Activated CD8-positive, alpha-beta T cell treated with anti-CD3 and anti-CD28 coated beads, Interleukin-2, amount 10 ng/mL, durations not matched to agents 7 days and 5 days (primary cell): ENCODE measurements around the gene SLC41A3. TPM values are rescaled to one million over a fixed set of nuclear protein-coding genes. Genes with fewer than 3 reads are reported as not detected.

ENCODE experiments used
- ATAC-seq: fragments of 150-1000 bp; cut with Tn5 transposase; one replicate; pipeline ENCODE4 v1.10.0; 2021; ENCODE audit warnings: moderate library complexity
- CTCF ChIA-PET: fragments of 350-600 bp; sonication (Branson Sonifier 250); formaldehyde crosslinking; loops from one replicate; lab custom pipeline; 2021; ENCODE audit warnings: antibody characterized with exemption; lab: Charles Lee
- POLR2A ChIA-PET: fragments of 350-600 bp; sonication (Branson Sonifier 250); formaldehyde crosslinking; loops from one replicate; lab custom pipeline; 2021; ENCODE audit warnings: antibody characterized with exemption; lab: Charles Lee
- DNase-seq: peaks from one replicate; pipeline ENCODE4 v3.0.0-alpha.2; 2020
- H3K27ac Mint-ChIP-seq: one replicate; pipeline ENCODE4 v1.8.0; 2021; ENCODE audit warnings: mild to moderate bottlenecking, mixed read lengths
- H3K27me3 Mint-ChIP-seq: one replicate; pipeline ENCODE4 v1.8.0; 2021; ENCODE audit warnings: low read depth, mixed read lengths
- H3K36me3 Mint-ChIP-seq: one replicate; pipeline ENCODE4 v1.8.0; 2021; ENCODE audit warnings: low read depth, mixed read lengths
- H3K4me1 Mint-ChIP-seq: one replicate; pipeline ENCODE4 v1.8.0; 2021; ENCODE audit warnings: low read depth, mixed read lengths
- H3K4me3 Mint-ChIP-seq: one replicate; pipeline ENCODE4 v1.8.0; 2021; ENCODE audit warnings: mild to moderate bottlenecking, mixed read lengths
- H3K9me3 Mint-ChIP-seq: one replicate; pipeline ENCODE4 v1.8.0; 2022; ENCODE audit warnings: mixed read lengths; ENCODE audit not compliant: insufficient read depth
- total RNA-seq, 2 experiments: library from RNA; stranded (reverse); gene quantifications; one replicate each; pipeline ENCODE4 v1.2.3, GENCODE V29; 2021

The SLC41A3 gene
- total RNA-seq, 2 experiments from 2014 or later = 22.0 to 26.5 TPM

DNA sequence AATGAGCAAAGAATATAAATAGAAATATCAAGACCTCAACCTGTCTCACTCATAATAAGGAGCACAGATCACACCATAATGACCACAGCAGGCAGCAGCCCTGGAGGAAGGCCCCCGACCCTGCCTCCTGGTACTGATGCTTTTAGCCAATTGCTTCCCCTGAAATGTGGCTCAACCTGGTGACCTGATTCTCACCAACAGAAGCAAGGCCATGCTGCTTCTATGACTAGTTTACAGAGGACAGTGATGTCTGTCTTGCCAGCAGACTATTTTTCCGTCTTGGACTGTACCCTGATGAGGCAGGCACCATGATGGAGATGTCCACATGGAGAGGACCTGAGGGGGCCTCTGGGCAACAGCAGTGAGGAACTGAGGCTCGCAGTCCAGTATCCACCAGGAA, 18.0 kb downstream of the SLC41A3 start:
- Mint-ChIP-seq H3K27ac (no peak overlapping the region), H3K4me3 (no peak overlapping the region), H3K36me3 (peaks cover 7% of the 10 kb centered on the region), H3K4me1 (peaks cover 11% of the 10 kb centered on the region), H3K9me3 (no peaks in the 10 kb centered on the region), H3K27me3 (no peaks in the 10 kb centered on the region)
- ChIA-PET POLR2A (no interaction called here), CTCF (interaction anchor here (0.6 kb wide), 1 partner anchor 16 kb away, joined by 3 read pairs; no protein-coding TSS in a partner anchor)
- DNase-seq = no peak
- ATAC-seq = no peak

DNA sequence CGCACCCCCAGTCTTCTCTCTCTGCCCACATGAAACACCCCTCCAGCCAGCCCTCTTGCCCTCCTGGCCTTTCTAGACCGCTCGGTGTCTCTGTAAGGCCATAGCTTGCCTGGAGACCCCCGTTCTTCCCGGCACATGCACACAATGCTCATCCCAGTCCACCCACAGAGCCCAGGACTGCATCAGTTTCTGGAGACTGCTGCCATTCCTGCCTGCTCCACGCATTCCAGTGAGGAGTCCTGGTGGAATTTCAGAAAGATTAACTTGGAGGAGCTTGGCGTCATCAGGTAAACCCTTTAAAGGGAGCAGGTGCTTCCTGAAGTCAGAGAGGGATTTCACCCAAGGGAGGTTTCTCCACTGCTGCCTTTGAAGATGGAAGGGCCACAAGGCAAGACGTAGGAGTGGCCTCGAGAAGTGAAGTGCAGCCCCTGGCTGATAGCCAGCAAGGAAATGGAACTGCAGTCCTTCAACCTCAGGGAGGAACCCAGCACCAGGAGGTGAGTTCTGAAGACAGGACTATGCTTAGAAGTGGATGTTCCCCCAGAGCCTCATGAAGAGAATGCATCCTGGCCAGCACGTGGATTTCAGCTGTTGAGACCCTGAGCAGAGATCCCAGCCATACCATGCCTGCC, 19.2 kb downstream of the SLC41A3 start:
- POLR2A ChIA-PET = no interaction called here
- peaks cover 7% of the 10 kb centered on the region for H3K36me3 Mint-ChIP-seq
- no peak overlapping the region for H3K4me3 Mint-ChIP-seq
- H3K27ac Mint-ChIP-seq = peak overlapping the region; percentile 28
- no peaks in the 10 kb centered on the region for H3K9me3 Mint-ChIP-seq
- DNase-seq (no peak), ATAC-seq (no peak)
- CTCF ChIA-PET = no interaction called here
- no peaks in the 10 kb centered on the region for H3K27me3 Mint-ChIP-seq
- peaks cover 11% of the 10 kb centered on the region for H3K4me1 Mint-ChIP-seq

DNA sequence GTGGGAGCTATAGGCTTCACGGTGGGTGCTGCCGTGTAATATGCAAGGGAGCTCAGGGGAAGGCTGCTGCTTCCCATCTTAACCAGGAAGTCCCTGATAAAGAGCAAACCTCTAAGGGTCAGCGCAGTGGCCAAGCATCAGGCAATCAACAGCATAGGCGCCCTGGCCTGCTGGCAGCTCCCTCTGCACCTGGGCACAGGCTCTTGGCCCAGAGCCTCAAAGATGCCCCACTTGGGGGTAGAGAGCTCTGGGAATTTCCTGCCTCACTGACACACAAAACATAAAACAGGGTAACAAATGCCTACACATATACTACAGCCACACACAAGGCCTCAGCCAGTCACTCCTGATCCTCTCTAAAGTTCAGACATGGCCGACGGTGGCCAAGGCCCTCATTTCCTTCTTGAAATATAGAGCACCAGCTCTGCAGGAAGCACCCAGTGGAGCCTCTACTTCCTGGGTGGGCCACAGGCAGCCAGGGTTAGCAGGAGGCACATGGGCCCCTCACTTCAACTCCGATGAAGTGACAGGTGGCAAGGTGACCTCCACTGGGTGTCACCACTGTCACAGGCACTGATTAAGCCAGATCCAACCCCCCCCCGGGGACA, 20.5 kb downstream of the SLC41A3 start:
- Mint-ChIP-seq H3K36me3 (peaks cover 7% of the 10 kb centered on the region), H3K27ac (peak overlapping the region; percentile 85), H3K9me3 (no peaks in the 10 kb centered on the region), H3K4me1 (peaks cover 11% of the 10 kb centered on the region), H3K27me3 (no peaks in the 10 kb centered on the region), H3K4me3 (no peak overlapping the region)
- no peak for DNase-seq
- POLR2A ChIA-PET = no interaction called here
- CTCF ChIA-PET = interaction anchor here (1.3 kb wide), 2 partner anchors 18 to 21 kb away, joined by 3 to 7 read pairs; partner anchors contain the start of gene SLC41A3
- no peak for ATAC-seq

DNA sequence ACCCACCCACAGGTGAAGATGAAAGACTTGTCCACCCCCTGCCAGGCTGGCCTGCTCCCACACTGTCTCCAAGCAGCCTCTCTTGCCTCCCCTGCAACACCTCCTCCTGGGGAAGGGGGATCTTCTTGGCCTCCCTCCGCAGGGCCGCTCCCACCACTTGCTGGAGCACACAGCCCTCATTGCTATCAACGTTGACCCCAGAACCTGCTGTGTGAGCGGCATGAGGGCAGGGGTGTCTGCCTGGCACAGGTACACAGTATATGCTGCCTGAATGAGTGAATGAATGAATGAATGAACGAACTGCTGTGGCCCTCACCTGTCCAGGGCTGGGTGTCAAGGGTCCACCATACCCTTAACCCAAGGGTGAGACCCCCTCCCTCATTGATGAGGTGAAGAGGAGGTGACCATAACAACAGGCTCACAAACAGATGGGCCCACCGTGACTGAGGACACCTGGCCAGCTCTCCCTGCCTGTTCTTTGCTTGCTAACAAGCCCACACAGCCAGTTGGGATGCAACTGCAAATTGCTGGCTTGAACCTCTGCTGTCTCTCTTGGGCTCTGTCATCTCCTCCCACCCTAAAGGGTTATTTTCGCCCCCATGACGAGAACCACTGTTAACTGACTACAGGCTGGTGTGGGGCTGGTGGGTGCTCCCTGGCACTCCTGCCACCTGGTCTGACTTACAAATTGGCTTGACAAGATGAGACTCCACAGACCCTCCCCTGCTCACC, 22.5 kb downstream of the SLC41A3 start:
- ChIA-PET CTCF (no interaction called here), POLR2A (no interaction called here)
- Mint-ChIP-seq H3K27ac (no peak overlapping the region), H3K27me3 (no peaks in the 10 kb centered on the region), H3K4me1 (peaks cover 11% of the 10 kb centered on the region), H3K36me3 (peaks cover 3% of the 10 kb centered on the region), H3K9me3 (no peaks in the 10 kb centered on the region), H3K4me3 (no peak overlapping the region)
- DNase-seq (no peak), ATAC-seq (no peak)

DNA sequence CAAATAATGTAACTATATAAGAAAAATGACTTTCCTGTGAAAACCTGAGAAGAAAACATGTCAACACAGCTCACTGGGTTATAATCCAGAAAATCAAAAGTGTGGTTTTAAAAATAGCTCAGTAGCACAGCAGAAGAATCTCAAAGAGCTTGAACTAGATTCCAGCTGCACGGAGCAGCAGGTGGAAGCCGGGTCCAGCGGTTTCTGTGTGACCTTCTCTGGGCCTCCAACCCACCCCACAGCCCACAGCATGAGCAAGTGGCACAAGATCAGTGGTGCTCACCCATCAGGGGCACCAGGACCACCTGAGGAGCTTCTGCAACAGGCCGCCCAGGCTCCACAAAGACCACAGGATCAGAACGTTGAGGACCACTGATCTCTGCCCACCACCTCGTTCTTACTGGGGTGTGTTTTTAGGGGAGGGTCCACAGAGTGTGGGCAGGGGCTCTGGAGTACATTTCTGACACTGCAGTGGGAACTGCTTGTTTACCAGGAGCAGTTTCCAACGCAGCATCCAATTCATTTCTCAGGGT, 23.2 kb downstream of the SLC41A3 start:
- Mint-ChIP-seq H3K4me3 (no peak overlapping the region), H3K27me3 (no peaks in the 10 kb centered on the region), H3K27ac (no peak overlapping the region), H3K4me1 (peaks cover 11% of the 10 kb centered on the region), H3K36me3 (peaks cover 3% of the 10 kb centered on the region), H3K9me3 (no peaks in the 10 kb centered on the region)
- ChIA-PET POLR2A (no interaction called here), CTCF (no interaction called here)
- ATAC-seq (no peak), DNase-seq (no peak)

DNA sequence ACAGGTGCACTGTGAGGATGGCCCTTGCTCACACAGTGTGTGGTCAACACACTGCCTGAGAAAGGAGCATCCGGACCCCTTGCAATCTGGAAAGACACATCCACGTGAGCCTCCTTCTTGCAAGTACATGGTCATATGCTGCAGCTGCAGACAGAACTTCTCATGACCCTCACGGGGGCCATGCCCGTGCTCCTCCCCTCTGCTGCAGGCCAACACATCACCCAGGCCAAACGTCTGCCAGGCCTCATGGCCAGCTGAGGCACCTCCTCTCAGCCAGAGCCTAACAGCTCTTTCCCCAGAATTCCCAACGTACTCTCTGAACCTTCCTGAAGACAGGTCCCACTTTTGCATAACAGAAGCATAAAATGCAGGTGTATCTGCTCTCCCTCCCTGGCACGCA, 25.3 kb downstream of the SLC41A3 start:
- peaks cover 6% of the 10 kb centered on the region for H3K4me1 Mint-ChIP-seq
- no peak overlapping the region for H3K27ac Mint-ChIP-seq
- ChIA-PET CTCF (no interaction called here), POLR2A (no interaction called here)
- no peak for DNase-seq
- H3K4me3 Mint-ChIP-seq = no peak overlapping the region
- peaks cover 3% of the 10 kb centered on the region for H3K36me3 Mint-ChIP-seq
- no peak for ATAC-seq
- no peaks in the 10 kb centered on the region for H3K27me3 Mint-ChIP-seq
- H3K9me3 Mint-ChIP-seq = no peaks in the 10 kb centered on the region

DNA sequence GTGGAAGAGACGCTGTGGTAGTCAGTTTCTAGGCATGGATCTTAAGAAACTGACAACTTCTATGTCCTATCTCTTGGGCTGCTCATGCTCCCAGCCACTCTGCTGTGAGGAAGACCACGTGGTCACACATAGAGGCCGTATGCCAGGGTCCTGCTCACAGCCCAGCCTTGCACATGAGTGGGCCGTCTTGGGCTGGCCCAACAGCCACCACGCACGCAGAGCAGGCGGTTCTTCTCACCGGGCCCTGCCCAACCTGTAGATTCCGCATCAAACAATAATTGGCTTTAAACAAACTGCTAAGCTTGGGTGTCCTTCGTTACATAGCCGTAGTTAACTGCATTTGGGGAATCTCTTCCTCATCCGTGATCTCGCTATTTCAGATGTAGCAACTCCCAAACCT, 26.0 kb downstream of the SLC41A3 start:
- Mint-ChIP-seq H3K27ac (no peak overlapping the region), H3K27me3 (no peaks in the 10 kb centered on the region), H3K4me1 (no peaks in the 10 kb centered on the region), H3K36me3 (no peaks in the 10 kb centered on the region), H3K9me3 (no peaks in the 10 kb centered on the region), H3K4me3 (no peak overlapping the region)
- DNase-seq = no peak
- ATAC-seq = no peak
- POLR2A ChIA-PET = no interaction called here
- CTCF ChIA-PET = no interaction called here

DNA sequence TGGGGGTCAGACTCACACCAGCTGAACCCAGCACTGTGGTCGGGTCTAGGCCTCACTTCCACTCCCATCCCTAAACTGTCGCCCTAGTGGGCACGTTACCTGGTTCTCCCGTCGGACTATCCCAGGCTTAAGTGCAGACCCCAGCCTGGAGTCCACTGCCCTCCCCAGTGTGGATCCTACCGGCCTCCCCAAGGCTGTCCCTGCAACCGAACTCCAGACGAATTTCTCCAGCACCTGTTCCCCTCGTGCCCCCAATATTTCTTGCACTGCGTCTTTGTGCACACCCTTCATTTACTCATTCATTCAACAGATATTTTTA, 26.5 kb downstream of the SLC41A3 start:
- H3K27ac Mint-ChIP-seq = no peak overlapping the region
- H3K36me3 Mint-ChIP-seq = no peaks in the 10 kb centered on the region
- ATAC-seq (no peak), DNase-seq (no peak)
- H3K4me1 Mint-ChIP-seq = peaks cover 3% of the 10 kb centered on the region
- H3K4me3 Mint-ChIP-seq = no peak overlapping the region
- H3K9me3 Mint-ChIP-seq = no peaks in the 10 kb centered on the region
- no peaks in the 10 kb centered on the region for H3K27me3 Mint-ChIP-seq
- ChIA-PET POLR2A (no interaction called here), CTCF (interaction anchor here (0.8 kb wide), 1 partner anchor 19 kb away, joined by 3 read pairs; no protein-coding TSS in a partner anchor)

DNA sequence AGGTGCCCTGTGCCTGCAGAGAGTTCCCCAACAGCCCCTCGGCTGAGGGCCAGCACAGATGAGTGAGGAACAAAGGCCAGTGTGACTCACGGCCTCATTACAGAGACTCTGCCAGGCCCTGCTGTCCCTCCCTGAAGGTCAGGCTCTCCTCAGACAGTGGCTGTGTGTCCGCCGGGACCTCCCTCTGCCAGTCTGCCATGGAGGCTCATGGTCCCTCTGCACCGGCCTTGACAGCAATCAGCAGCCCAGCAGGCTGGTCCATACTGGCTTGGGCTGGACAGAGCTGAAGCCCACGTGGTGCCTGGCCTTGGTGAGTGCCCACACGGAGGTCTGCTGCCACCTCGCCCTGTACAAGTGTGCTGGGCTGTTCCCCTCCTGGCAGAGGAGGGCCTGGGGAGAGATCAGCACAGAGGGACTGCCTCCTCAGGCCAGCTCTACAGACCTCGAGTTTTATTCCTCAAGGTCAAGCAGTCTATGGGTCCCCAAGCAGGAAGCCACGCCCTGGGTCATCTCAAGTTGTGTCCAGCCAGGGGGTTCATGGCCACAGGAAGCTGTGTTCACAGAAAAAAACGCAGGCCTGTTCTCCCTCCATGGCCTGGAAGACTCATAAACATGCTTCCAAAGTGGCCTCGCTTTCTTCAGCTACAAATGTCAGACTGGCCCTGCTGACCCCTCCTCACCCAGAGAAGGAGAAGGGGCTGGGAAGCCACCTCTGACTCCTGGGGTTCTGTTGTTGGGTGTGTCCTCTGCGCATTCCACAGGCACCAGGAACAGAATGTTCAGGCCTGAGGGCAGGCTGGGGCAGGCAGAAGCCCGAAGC, 27.0 kb downstream of the SLC41A3 start:
- no peak for DNase-seq
- no peak overlapping the region for H3K27ac Mint-ChIP-seq
- H3K4me1 Mint-ChIP-seq = peaks cover 7% of the 10 kb centered on the region
- no peaks in the 10 kb centered on the region for H3K9me3 Mint-ChIP-seq
- no peak overlapping the region for H3K4me3 Mint-ChIP-seq
- ATAC-seq = no peak
- H3K36me3 Mint-ChIP-seq = no peaks in the 10 kb centered on the region
- H3K27me3 Mint-ChIP-seq = no peaks in the 10 kb centered on the region
- CTCF ChIA-PET = interaction anchor here (0.8 kb wide), 1 partner anchor 18 kb away, joined by 3 read pairs; no protein-coding TSS in a partner anchor
- POLR2A ChIA-PET = no interaction called here

DNA sequence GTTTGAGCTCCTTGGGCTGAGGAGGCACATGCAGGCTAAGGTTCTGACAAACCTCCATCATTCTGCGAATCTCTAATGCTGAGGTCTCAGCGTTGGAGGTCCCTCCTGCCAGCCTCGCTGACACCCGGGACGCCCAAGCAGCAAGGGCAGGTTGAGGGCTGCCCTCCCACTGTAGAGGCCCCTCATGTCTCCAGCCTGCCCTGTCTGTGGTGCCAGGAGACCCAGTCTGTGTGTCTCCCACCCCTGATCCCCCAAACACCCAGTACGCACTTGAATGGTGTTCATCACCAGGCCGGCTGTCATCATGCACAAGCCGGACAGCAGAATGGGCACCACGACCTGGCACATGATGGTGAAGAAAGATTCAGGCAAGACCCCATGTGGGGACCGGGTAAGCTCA, 27.8 kb downstream of the SLC41A3 start:
- H3K27me3 Mint-ChIP-seq = no peaks in the 10 kb centered on the region
- no peak overlapping the region for H3K4me3 Mint-ChIP-seq
- H3K9me3 Mint-ChIP-seq = no peaks in the 10 kb centered on the region
- H3K36me3 Mint-ChIP-seq = no peaks in the 10 kb centered on the region
- H3K27ac Mint-ChIP-seq = no peak overlapping the region
- DNase-seq (no peak), ATAC-seq (no peak)
- POLR2A ChIA-PET = no interaction called here
- CTCF ChIA-PET = no interaction called here
- H3K4me1 Mint-ChIP-seq = peaks cover 7% of the 10 kb centered on the region

DNA sequence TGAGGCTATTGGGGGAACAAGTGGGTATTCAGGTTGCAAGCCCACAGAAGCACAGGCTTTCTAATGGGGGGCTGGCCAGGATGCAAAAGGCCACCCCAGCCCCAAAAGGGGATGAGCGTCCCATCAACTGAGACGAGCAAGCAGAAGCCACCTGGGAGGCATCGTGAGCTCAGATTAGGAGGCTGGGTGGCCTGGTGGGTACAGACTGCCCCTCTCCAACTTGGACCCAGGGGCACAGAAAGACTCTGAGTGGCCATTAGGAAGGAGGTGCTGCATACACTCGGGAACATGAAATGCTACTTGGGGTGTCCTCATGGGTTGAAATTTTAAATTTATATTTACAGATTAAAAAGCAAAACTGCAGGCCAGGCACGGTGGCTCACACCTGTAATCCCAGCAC, 29.1 kb downstream of the SLC41A3 start:
- Mint-ChIP-seq H3K36me3 (no peaks in the 10 kb centered on the region), H3K27me3 (no peaks in the 10 kb centered on the region), H3K9me3 (no peaks in the 10 kb centered on the region), H3K4me1 (peaks cover 7% of the 10 kb centered on the region), H3K27ac (no peak overlapping the region), H3K4me3 (no peak overlapping the region)
- DNase-seq (no peak), ATAC-seq (no peak)
- POLR2A ChIA-PET = no interaction called here
- CTCF ChIA-PET = no interaction called here
